Mesodermal cell (in vitro differentiated cells): ENCODE results near the gene KCNQ5.

Experiments
- H3K27ac ChIP-seq: 2 replicates; pipeline ENCODE4 v1.7.0; 2013; ENCODE audit warnings: mild to moderate bottlenecking, low read depth, low read length, moderate library complexity; ENCODE audit not compliant: severe bottlenecking
- H3K36me3 ChIP-seq: 2 replicates; pipeline ENCODE4 v1.7.1; 2013; ENCODE audit warnings: mild to moderate bottlenecking, low read length, moderate library complexity; ENCODE audit not compliant: control insufficient read depth, insufficient read depth
- H3K4me1 ChIP-seq: one replicate; pipeline ENCODE4 v1.7.1; 2013; ENCODE audit warnings: mild to moderate bottlenecking, low read length; ENCODE audit not compliant: insufficient read depth, control insufficient read depth, poor library complexity, severe bottlenecking
- H3K4me3 ChIP-seq: 2 replicates; pipeline ENCODE4 v1.7.0; 2013; ENCODE audit warnings: low read length, control low read depth, mild to moderate bottlenecking; ENCODE audit not compliant: insufficient read depth, poor library complexity, severe bottlenecking; ENCODE audit errors: extremely low read depth
- H3K9me3 ChIP-seq: 2 replicates; pipeline ENCODE4 v1.7.1; 2013; ENCODE audit warnings: mild to moderate bottlenecking, low read length, moderate library complexity; ENCODE audit not compliant: control insufficient read depth
- WGBS, 2 experiments: methylation state at CpG; one replicate each; pipeline ENCODE4 v1.1.5; 2013; ENCODE audit warnings: missing lambda C conversion rate in 2 of 2; ENCODE audit not compliant: insufficient coverage in 2 of 2; 5-methylcytosine and 5-hydroxymethylcytosine counted together

KCNQ5 gene

GRCh38 chr6:72861059-72861458, 239.2 kb downstream of the KCNQ5 start:
- Histone ChIP-seq H3K27ac (peak overlapping the region; percentile 3), H3K4me1 (peaks cover 28% of the 10 kb centered on the region), H3K4me3 (no peak overlapping the region), H3K36me3 (no peaks in the 10 kb centered on the region), H3K9me3 (no peaks in the 10 kb centered on the region)
- WGBS, 2 experiments = 58 to 78% methylated on average over 1 to 2 of the region's 2 CpGs

- H3K27ac ChIP-seq = peak overlapping the region; percentile 73
- no peaks in the 10 kb centered on the region for H3K9me3 ChIP-seq
- 75% methylated on average over 1 of the region's 2 CpGs; no CpG with 5 or more reads in 1 of the 2 experiments for WGBS, 2 experiments
- no peaks in the 10 kb centered on the region for H3K36me3 ChIP-seq
- peaks cover 28% of the 10 kb centered on the region for H3K4me1 ChIP-seq
- no peak overlapping the region for H3K4me3 ChIP-seq
Observed at GRCh38 chr6:72861935-72862432, 240.1 kb downstream of the KCNQ5 start.

- Histone ChIP-seq H3K36me3 (no peaks in the 10 kb centered on the region), H3K9me3 (no peaks in the 10 kb centered on the region), H3K27ac (peak overlapping the region; percentile 39), H3K4me1 (peaks cover 22% of the 10 kb centered on the region), H3K4me3 (no peak overlapping the region)
- 80% methylated on average over 1 of the region's 1 CpG; no CpG with 5 or more reads in 1 of the 2 experiments for WGBS, 2 experiments
Observed at GRCh38 chr6:72863131-72863530, 241.3 kb downstream of the KCNQ5 start.

- H3K4me3 ChIP-seq = no peak overlapping the region
- no peak overlapping the region for H3K27ac ChIP-seq
- no peaks in the 10 kb centered on the region for H3K9me3 ChIP-seq
- peaks cover 22% of the 10 kb centered on the region for H3K4me1 ChIP-seq
- WGBS, 2 experiments = 100% methylated on average over 1 of the region's 1 CpG
- H3K36me3 ChIP-seq = no peaks in the 10 kb centered on the region
Observed at GRCh38 chr6:72864236-72864635, 242.4 kb downstream of the KCNQ5 start.

GRCh38 chr6:72864799-72865198, 242.9 kb downstream of the KCNQ5 start:
- peaks cover 22% of the 10 kb centered on the region for H3K4me1 ChIP-seq
- H3K36me3 ChIP-seq = no peaks in the 10 kb centered on the region
- H3K4me3 ChIP-seq = no peak overlapping the region
- H3K9me3 ChIP-seq = no peaks in the 10 kb centered on the region
- no peak overlapping the region for H3K27ac ChIP-seq

- Histone ChIP-seq H3K36me3 (no peaks in the 10 kb centered on the region), H3K27ac (no peak overlapping the region), H3K9me3 (no peaks in the 10 kb centered on the region), H3K4me3 (no peak overlapping the region), H3K4me1 (peaks cover 22% of the 10 kb centered on the region)
- WGBS, 2 experiments = 83 to 100% methylated on average over 1 of the region's 2 CpGs
Observed at GRCh38 chr6:72865467-72865866, 243.6 kb downstream of the KCNQ5 start.

GRCh38 chr6:72869621-72870020, 247.8 kb downstream of the KCNQ5 start:
- no peaks in the 10 kb centered on the region for H3K9me3 ChIP-seq
- no peak overlapping the region for H3K4me3 ChIP-seq
- H3K36me3 ChIP-seq = no peaks in the 10 kb centered on the region
- H3K27ac ChIP-seq = no peak overlapping the region
- 90% methylated on average over 2 of the region's 5 CpGs; no CpG with 5 or more reads in 1 of the 2 experiments for WGBS, 2 experiments
- H3K4me1 ChIP-seq = no peaks in the 10 kb centered on the region

GRCh38 chr6:72873433-72873832, 251.6 kb downstream of the KCNQ5 start:
- Histone ChIP-seq H3K9me3 (no peaks in the 10 kb centered on the region), H3K36me3 (no peaks in the 10 kb centered on the region), H3K4me1 (no peaks in the 10 kb centered on the region), H3K27ac (no peak overlapping the region), H3K4me3 (no peak overlapping the region)
- no CpG with 5 or more reads among the region's 1 CpG for WGBS, 2 experiments

GRCh38 chr6:72876256-72876655, 254.4 kb downstream of the KCNQ5 start:
- no peaks in the 10 kb centered on the region for H3K4me1 ChIP-seq
- H3K36me3 ChIP-seq = no peaks in the 10 kb centered on the region
- no peaks in the 10 kb centered on the region for H3K9me3 ChIP-seq
- H3K27ac ChIP-seq = no peak overlapping the region
- H3K4me3 ChIP-seq = no peak overlapping the region

- Histone ChIP-seq H3K4me3 (no peak overlapping the region), H3K36me3 (no peaks in the 10 kb centered on the region), H3K27ac (no peak overlapping the region), H3K9me3 (peaks cover 4% of the 10 kb centered on the region), H3K4me1 (no peaks in the 10 kb centered on the region)
Observed at GRCh38 chr6:72886170-72886569, 264.3 kb downstream of the KCNQ5 start.

GRCh38 chr6:72890233-72890632, 268.4 kb downstream of the KCNQ5 start:
- Histone ChIP-seq H3K4me1 (no peaks in the 10 kb centered on the region), H3K36me3 (no peaks in the 10 kb centered on the region), H3K27ac (no peak overlapping the region), H3K9me3 (peaks cover 4% of the 10 kb centered on the region), H3K4me3 (no peak overlapping the region)
- WGBS, 2 experiments = no CpG with 5 or more reads among the region's 1 CpG

- Histone ChIP-seq H3K36me3 (no peaks in the 10 kb centered on the region), H3K4me1 (no peaks in the 10 kb centered on the region), H3K27ac (no peak overlapping the region), H3K4me3 (no peak overlapping the region), H3K9me3 (peaks cover 4% of the 10 kb centered on the region)
Observed at GRCh38 chr6:72890671-72891070, 268.8 kb downstream of the KCNQ5 start.
